GM10266 (cell line): Measurements from ENCODE around the gene FILIP1.

Source experiments
- DNase-seq: peaks from one replicate; pipeline ENCODE4 v3.0.0; 2012; ENCODE audit errors: extremely low spot score
- CTCF ChIP-seq: IDR thresholded peaks from 2 replicates; pipeline ENCODE4 v1.5.1; 2012; ENCODE audit warnings: mild to moderate bottlenecking, low read depth; ENCODE audit not compliant: control insufficient read depth, insufficient read depth; ENCODE audit errors: missing control alignments

The FILIP1 gene

GRCh38 chr6:75378101-75378500, 115.5 kb downstream of the FILIP1 start:
- TF ChIP-seq CTCF, result no peak
- no peak for DNase-seq

GRCh38 chr6:75377386-75377785, 116.2 kb downstream of the FILIP1 start:
- no peak for TF ChIP-seq CTCF
- DNase-seq, result no peak

- no peak for TF ChIP-seq CTCF
- no peak for DNase-seq
Measured at GRCh38 chr6:75376347-75377024, 117.1 kb downstream of the FILIP1 start.

GRCh38 chr6:75374961-75375400, 118.6 kb downstream of the FILIP1 start:
- TF ChIP-seq CTCF, result no peak
- no peak for DNase-seq

DNA sequence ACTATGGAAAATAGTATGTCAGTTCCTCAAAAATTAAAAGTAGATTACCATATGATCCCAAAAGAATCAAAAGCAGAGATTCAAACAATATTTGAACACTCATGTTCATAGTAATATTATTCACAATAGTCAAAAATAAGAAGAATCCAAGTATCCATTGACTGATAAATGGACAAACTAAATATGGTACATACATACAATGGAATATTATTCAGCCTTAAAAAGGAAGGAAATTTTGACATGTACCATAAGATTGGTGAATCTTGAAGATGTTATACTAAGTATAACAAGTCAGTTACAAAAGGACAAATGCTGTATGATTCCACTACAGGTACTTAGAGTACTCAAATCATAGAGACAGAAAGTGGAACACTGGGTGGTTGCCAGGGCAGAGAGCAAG, 120.7 kb downstream of the FILIP1 start:
- DNase-seq, result no peak
- no peak for TF ChIP-seq CTCF

DNA sequence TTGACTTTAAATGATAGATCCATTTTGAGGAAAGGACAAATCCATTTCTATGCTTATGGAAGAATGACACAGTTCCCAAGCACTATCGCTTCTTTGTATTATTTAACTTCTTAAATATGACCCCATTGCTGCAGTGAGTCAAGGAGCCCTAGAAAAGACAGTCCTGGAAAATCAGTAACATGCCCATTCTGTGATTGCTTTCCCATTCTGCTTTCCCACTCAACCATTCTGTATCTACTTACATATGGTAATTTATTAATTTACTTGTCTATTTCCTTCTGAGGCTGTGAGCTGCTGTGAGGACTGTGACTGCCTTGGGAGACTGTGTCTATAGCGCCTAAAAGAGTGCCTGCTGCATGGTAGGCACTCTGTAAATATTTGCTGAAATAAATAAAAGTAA, 123.6 kb downstream of the FILIP1 start:
- TF ChIP-seq CTCF, result no peak
- DNase-seq, result no peak

DNA sequence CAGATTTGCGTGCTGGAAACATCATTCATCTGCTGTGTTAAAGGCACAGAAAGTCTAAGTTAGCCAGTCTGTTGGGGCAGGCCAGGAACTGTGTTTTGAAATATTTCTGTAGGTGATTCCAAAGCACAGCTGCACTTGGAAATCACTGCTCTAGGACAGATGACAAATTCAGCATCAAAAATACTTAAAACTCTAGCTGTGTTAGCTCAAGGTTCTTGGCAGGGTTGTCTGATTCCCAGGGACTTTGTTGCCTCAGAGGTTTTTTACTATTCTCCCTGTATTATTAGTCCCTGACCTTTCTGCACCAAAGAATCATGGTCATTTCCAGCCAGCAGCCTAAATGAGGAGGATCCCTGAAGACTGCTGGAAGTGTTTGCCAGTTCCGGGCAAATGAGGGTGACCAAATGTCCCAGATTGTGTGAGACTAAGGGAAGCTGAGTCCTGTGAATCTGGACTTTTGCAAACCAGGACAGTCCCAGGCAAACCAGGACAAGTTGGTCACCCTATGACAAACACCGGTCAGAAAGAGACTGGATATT, 124.7 kb downstream of the FILIP1 start:
- no peak for TF ChIP-seq CTCF
- no peak for DNase-seq
